HEK293 (cell line): ENCODE measurements around the gene TIMP4.

ENCODE experiments used
- GLIS2 ChIP-seq: fragments of 450-650 bp; formaldehyde crosslinking; IDR thresholded peaks from 2 replicates; pipeline ENCODE4 v1.5.1; 2016; ENCODE audit warnings: missing biosample characterization, missing genetic modification characterization
- MYNN ChIP-seq: fragments of 450-650 bp; formaldehyde crosslinking; IDR thresholded peaks from 2 replicates; pipeline ENCODE4 v1.5.1; 2016; ENCODE audit warnings: missing biosample characterization, missing genetic modification characterization, borderline replicate concordance
- ZNF23 ChIP-seq: fragments of 450-650 bp; formaldehyde crosslinking; IDR thresholded peaks from 2 replicates; pipeline ENCODE4 v1.5.1; 2016; ENCODE audit warnings: missing biosample characterization, missing genetic modification characterization, borderline replicate concordance
- TF ChIP-seq, protein P1 (sequence below): fragments of 450-650 bp; formaldehyde crosslinking; IDR thresholded peaks from 2 replicates; pipeline ENCODE4 v1.5.1; 2016; ENCODE audit warnings: missing biosample characterization, missing genetic modification characterization
- TF ChIP-seq, protein P2 (sequence below): fragments of 450-650 bp; formaldehyde crosslinking; IDR thresholded peaks from 2 replicates; pipeline ENCODE4 v1.5.1; 2016; ENCODE audit warnings: missing biosample characterization, missing genetic modification characterization, low read depth
- TF ChIP-seq, protein P3 (sequence below): fragments of 450-650 bp; formaldehyde crosslinking; IDR thresholded peaks from 2 replicates; pipeline ENCODE4 v1.5.1; 2016; ENCODE audit warnings: missing biosample characterization, missing genetic modification characterization, borderline replicate concordance
- TF ChIP-seq, protein P4 (sequence below): fragments of 450-650 bp; formaldehyde crosslinking; IDR thresholded peaks from 2 replicates; pipeline ENCODE4 v1.5.1; 2016; ENCODE audit warnings: missing biosample characterization, missing genetic modification characterization

DNA sequence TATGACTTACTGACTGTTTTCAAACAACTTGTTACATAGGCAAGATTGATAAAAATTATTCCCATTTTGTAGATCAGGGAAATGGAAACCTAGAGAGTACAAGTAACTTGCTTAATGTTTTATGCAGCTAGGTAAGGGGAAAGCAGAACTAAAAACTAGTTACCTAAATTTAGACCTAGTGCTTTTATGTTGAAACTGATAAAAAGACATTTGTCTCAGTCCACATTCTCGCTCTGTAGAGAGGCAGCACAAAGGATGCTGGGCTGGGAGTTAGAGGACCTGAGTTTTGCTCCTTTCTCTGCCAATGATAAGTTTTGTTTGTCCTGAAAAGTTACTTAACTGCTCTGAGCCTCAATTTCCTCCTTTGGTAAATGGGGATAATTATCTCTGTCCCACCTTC lies 17.4 kb downstream of the TIMP4 start:
- TF ChIP-seq, protein P1, sequence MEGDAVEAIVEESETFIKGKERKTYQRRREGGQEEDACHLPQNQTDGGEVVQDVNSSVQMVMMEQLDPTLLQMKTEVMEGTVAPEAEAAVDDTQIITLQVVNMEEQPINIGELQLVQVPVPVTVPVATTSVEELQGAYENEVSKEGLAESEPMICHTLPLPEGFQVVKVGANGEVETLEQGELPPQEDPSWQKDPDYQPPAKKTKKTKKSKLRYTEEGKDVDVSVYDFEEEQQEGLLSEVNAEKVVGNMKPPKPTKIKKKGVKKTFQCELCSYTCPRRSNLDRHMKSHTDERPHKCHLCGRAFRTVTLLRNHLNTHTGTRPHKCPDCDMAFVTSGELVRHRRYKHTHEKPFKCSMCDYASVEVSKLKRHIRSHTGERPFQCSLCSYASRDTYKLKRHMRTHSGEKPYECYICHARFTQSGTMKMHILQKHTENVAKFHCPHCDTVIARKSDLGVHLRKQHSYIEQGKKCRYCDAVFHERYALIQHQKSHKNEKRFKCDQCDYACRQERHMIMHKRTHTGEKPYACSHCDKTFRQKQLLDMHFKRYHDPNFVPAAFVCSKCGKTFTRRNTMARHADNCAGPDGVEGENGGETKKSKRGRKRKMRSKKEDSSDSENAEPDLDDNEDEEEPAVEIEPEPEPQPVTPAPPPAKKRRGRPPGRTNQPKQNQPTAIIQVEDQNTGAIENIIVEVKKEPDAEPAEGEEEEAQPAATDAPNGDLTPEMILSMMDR (tag by site-specific recombination), result no peak
- TF ChIP-seq, protein P2, sequence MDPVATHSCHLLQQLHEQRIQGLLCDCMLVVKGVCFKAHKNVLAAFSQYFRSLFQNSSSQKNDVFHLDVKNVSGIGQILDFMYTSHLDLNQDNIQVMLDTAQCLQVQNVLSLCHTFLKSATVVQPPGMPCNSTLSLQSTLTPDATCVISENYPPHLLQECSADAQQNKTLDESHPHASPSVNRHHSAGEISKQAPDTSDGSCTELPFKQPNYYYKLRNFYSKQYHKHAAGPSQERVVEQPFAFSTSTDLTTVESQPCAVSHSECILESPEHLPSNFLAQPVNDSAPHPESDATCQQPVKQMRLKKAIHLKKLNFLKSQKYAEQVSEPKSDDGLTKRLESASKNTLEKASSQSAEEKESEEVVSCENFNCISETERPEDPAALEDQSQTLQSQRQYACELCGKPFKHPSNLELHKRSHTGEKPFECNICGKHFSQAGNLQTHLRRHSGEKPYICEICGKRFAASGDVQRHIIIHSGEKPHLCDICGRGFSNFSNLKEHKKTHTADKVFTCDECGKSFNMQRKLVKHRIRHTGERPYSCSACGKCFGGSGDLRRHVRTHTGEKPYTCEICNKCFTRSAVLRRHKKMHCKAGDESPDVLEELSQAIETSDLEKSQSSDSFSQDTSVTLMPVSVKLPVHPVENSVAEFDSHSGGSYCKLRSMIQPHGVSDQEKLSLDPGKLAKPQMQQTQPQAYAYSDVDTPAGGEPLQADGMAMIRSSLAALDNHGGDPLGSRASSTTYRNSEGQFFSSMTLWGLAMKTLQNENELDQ (tag by site-specific recombination), result no peak
- TF ChIP-seq MYNN (tag by site-specific recombination) (no peak), ZNF23 (tag by site-specific recombination) (no peak), GLIS2 (tag by site-specific recombination) (no peak)
- TF ChIP-seq, protein P3, sequence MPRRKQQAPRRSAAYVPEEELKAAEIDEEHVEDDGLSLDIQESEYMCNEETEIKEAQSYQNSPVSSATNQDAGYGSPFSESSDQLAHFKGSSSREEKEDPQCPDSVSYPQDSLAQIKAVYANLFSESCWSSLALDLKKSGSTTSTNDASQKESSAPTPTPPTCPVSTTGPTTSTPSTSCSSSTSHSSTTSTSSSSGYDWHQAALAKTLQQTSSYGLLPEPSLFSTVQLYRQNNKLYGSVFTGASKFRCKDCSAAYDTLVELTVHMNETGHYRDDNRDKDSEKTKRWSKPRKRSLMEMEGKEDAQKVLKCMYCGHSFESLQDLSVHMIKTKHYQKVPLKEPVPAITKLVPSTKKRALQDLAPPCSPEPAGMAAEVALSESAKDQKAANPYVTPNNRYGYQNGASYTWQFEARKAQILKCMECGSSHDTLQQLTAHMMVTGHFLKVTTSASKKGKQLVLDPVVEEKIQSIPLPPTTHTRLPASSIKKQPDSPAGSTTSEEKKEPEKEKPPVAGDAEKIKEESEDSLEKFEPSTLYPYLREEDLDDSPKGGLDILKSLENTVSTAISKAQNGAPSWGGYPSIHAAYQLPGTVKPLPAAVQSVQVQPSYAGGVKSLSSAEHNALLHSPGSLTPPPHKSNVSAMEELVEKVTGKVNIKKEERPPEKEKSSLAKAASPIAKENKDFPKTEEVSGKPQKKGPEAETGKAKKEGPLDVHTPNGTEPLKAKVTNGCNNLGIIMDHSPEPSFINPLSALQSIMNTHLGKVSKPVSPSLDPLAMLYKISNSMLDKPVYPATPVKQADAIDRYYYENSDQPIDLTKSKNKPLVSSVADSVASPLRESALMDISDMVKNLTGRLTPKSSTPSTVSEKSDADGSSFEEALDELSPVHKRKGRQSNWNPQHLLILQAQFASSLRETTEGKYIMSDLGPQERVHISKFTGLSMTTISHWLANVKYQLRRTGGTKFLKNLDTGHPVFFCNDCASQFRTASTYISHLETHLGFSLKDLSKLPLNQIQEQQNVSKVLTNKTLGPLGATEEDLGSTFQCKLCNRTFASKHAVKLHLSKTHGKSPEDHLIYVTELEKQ (tag by site-specific recombination), result no peak
- TF ChIP-seq, protein P4, sequence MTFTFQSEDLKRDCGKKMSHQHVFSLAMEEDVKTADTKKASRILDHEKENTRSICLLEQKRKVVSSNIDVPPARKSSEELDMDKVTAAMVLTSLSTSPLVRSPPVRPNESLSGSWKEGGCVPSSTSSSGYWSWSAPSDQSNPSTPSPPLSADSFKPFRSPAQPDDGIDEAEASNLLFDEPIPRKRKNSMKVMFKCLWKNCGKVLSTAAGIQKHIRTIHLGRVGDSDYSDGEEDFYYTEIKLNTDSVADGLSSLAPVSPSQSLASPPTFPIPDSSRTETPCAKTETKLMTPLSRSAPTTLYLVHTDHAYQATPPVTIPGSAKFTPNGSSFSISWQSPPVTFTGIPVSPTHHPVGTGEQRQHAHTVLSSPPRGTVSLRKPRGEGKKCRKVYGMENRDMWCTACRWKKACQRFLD (tag by site-specific recombination), result no peak
